Cardiac muscle cell (in vitro differentiated cells and primary cell): ENCODE results near the gene FANCD2OS. TPM values are rescaled to one million over a fixed set of nuclear protein-coding genes. Genes with fewer than 3 reads are reported as not detected.
"Not testable (repeated sequence)": the region's sequence is repeated elsewhere in the genome, so short reads cannot be mapped to it uniquely, and the experiment has no call there.

Source experiments
- DNase-seq, 2 donors: peaks; one replicate each; pipeline versions ENCODE4 v3.0.0 to v3.0.0-alpha.2; 2010 to 2017; ENCODE audit warnings: low read depth in 1 of 2, low spot score in 1 of 2
- H3K27ac ChIP-seq: fragments of 200-600 bp; sonication (generic); 2 replicates; pipeline ENCODE4 v1.5.1; 2016
- H3K27me3 ChIP-seq: fragments of 200-600 bp; sonication (generic); 2 replicates; pipeline ENCODE4 v1.6.0; 2016; ENCODE audit warnings: control low read depth
- H3K36me3 ChIP-seq: fragments of 200-600 bp; sonication (generic); 2 replicates; pipeline ENCODE4 v1.5.1; 2016; ENCODE audit warnings: control low read depth
- H3K4me1 ChIP-seq: fragments of 200-600 bp; sonication (generic); 2 replicates; pipeline ENCODE4 v1.8.1; 2017; ENCODE audit warnings: low read depth, mild to moderate bottlenecking, mixed run types
- H3K4me3 ChIP-seq: fragments of 200-600 bp; sonication (generic); 2 replicates; pipeline ENCODE4 v1.5.1; 2016; ENCODE audit warnings: mild to moderate bottlenecking
- H3K9me3 ChIP-seq: fragments of 200-600 bp; sonication (generic); 2 replicates; pipeline ENCODE4 v1.5.1; 2017; ENCODE audit warnings: low read depth, mild to moderate bottlenecking, control low read depth
- polyA plus RNA-seq: library from polyadenylated mRNA; unstranded; fragments of >200 nt; fragmentation: Nextera tagmentation; extraction: Ambion mirVana; gene quantifications from 2 replicates; pipeline ENCODE4 v1.2.1, GENCODE V29; 2016
- total RNA-seq: library from RNA; depleted of rRNA; stranded (reverse); fragments of >200 nt; gene quantifications from 2 replicates; pipeline ENCODE4 v1.2.3, GENCODE V29; 2016
- TF ChIP-seq, protein P1 (sequence below): IDR thresholded peaks from 2 replicates; pipeline ENCODE4 v1.5.1; 2012; ENCODE audit warnings: low read depth, mild to moderate bottlenecking, low read length

FANCD2OS gene
- total and polyA plus RNA-seq, 2 experiments from 2014 or later, result not detected

DNA sequence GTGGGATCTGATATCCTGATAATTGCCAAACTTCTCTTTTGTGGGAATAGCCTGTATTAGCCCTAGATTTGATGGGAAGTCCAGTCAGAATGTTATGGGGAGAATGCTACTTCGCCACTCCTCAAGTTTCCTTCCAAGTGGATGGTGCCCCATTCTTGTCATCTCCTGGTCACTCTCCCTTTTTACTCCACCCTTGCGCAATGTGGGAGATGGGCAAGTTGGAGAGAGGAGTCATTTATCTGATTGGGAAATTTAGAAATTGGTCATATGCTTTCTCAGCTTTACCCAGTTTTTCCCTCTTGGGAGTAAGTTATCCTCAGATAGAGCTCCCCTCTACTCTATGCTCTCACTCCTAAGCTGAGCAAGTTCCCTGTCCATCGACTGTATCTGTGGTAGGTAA, 14.4 kb downstream of the FANCD2OS start:
- Histone ChIP-seq H3K4me3 (no peak overlapping the region), H3K4me1 (no peaks in the 10 kb centered on the region), H3K9me3 (no peaks in the 10 kb centered on the region), H3K36me3 (no peaks in the 10 kb centered on the region), H3K27ac (no peak overlapping the region), H3K27me3 (no peaks in the 10 kb centered on the region)
- no peak for DNase-seq
- TF ChIP-seq, protein P1, sequence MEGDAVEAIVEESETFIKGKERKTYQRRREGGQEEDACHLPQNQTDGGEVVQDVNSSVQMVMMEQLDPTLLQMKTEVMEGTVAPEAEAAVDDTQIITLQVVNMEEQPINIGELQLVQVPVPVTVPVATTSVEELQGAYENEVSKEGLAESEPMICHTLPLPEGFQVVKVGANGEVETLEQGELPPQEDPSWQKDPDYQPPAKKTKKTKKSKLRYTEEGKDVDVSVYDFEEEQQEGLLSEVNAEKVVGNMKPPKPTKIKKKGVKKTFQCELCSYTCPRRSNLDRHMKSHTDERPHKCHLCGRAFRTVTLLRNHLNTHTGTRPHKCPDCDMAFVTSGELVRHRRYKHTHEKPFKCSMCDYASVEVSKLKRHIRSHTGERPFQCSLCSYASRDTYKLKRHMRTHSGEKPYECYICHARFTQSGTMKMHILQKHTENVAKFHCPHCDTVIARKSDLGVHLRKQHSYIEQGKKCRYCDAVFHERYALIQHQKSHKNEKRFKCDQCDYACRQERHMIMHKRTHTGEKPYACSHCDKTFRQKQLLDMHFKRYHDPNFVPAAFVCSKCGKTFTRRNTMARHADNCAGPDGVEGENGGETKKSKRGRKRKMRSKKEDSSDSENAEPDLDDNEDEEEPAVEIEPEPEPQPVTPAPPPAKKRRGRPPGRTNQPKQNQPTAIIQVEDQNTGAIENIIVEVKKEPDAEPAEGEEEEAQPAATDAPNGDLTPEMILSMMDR, result no peak

DNA sequence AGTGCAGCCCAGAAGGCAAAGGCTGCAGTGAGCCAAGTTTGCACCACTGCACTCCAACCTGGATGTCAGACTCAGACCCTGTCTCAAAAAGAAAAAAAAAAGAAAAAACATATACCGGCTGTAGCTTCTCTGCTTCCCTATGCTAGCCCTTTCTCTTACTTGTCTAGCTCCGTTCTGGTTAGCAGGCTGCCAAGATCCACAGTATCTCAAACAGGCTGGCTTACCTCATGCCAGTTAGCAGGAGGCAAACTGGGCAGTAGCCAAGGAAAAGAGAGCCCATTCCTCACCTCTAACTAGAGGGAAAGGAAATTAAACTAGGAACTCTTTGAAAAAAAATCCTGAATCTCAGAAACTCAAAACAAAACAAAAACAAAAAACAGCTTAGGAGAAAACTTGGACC, 16.7 kb downstream of the FANCD2OS start:
- not testable (repeated sequence) for H3K4me1 ChIP-seq, H3K36me3 ChIP-seq, H3K4me3 ChIP-seq, H3K27me3 ChIP-seq, DNase-seq, H3K27ac ChIP-seq, H3K9me3 ChIP-seq

DNA sequence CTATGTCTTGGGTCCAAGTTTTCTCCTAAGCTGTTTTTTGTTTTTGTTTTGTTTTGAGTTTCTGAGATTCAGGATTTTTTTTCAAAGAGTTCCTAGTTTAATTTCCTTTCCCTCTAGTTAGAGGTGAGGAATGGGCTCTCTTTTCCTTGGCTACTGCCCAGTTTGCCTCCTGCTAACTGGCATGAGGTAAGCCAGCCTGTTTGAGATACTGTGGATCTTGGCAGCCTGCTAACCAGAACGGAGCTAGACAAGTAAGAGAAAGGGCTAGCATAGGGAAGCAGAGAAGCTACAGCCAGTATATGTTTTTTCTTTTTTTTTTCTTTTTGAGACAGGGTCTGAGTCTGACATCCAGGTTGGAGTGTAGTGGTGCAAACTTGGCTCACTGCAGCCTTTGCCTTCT, 17.3 kb downstream of the FANCD2OS start:
- not testable (repeated sequence) for H3K4me3 ChIP-seq, H3K27me3 ChIP-seq, H3K9me3 ChIP-seq, H3K36me3 ChIP-seq, DNase-seq, H3K27ac ChIP-seq, H3K4me1 ChIP-seq

DNA sequence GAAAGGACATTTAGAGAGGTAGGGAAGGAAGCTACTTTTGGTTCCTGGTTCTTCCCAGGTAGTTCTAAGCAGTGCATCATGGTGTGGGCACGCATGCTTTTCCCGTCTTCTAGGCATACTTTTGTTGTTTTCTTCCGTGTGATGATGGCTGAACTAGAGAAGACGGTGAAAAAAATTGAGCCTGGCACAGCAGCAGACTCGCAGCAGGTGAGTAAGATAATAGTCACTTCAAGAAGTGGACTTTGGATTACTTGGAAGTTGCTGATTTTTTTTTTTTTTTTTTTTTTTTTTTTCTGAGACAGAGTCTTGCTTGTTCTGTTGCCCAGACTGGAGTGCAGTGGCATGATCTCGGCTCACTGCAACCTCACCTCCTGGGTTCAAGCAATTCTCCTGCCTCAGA, 17.9 kb downstream of the FANCD2OS start:
- TF ChIP-seq, protein P1, result no peak
- Histone ChIP-seq H3K4me1 (no peaks in the 10 kb centered on the region), H3K4me3 (no peak overlapping the region), H3K36me3 (no peaks in the 10 kb centered on the region), H3K9me3 (no peaks in the 10 kb centered on the region), H3K27me3 (no peaks in the 10 kb centered on the region), H3K27ac (no peak overlapping the region)
- no peak for DNase-seq

DNA sequence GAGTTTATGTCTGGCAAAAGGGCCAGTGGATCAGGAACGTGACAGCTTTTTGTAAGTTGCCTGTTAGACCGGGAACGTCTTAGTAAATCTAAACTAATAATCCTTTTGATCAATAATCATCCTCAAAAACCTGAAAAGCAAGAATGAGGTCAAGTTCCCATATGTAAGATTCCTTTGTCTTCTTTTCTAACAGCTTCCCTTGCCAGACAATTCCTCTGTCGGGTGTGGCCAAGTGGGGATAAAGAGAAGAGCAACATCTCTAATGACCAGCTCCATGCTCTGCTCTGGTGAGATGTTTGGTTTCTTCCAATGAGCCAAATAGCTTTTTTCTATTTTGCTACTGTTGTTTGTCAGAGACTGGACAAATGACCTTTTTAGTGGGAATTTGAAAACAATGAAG, 19.8 kb downstream of the FANCD2OS start:
- Histone ChIP-seq H3K4me3 (no peak overlapping the region), H3K27ac (no peak overlapping the region), H3K36me3 (no peaks in the 10 kb centered on the region), H3K9me3 (no peaks in the 10 kb centered on the region), H3K4me1 (no peaks in the 10 kb centered on the region), H3K27me3 (no peaks in the 10 kb centered on the region)
- TF ChIP-seq, protein P1, result no peak
- DNase-seq, result no peak

DNA sequence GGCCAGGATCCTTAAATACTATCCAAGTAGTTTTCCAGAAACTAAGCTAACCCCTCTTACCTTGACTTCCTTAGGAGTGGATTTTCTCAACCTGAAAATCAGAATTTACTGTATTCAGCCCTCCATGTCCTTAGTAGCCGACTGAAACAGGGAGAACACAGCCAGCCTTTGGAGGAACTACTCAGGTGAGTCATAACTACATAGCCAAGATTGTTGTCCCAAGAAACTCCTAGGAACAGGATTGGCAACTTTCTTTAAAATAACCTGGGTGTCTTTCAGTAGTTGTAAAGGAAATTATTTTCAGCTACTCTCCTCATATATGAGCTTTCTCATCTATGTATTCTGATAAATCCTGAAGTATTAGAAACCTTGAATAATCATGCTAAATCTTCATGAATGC, 22.3 kb downstream of the FANCD2OS start:
- no peaks in the 10 kb centered on the region for H3K36me3 ChIP-seq
- no peaks in the 10 kb centered on the region for H3K4me1 ChIP-seq
- TF ChIP-seq, protein P1, result no peak
- H3K4me3 ChIP-seq, result no peak overlapping the region
- no peaks in the 10 kb centered on the region for H3K27me3 ChIP-seq
- H3K27ac ChIP-seq, result no peak overlapping the region
- H3K9me3 ChIP-seq, result no peaks in the 10 kb centered on the region
- no peak for DNase-seq

DNA sequence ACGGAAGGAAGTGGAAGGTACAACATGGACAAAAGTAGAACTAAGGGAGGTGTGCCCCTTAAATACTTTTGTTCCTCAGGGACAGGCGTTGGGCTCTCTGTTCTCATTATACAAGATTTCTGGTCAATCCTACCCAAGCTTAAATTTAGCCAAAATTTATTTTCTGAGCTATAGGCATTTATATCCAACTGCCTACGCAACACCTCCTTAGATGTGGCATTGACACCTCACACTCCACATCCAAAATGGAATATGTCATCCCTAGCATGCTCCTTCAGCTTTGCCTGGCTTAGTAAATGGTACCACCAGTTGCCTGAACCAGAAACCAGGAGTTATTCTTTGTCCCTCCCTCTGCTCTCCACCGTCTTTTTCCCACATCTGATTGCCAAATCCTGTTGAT, 26.2 kb downstream of the FANCD2OS start:
- no peaks in the 10 kb centered on the region for H3K27me3 ChIP-seq

More for the DNA sequence above, 26.2 kb downstream of the FANCD2OS start:
- H3K4me3 ChIP-seq, result no peak overlapping the region
- no peak overlapping the region for H3K27ac ChIP-seq
- TF ChIP-seq, protein P1, result no peak
- no peaks in the 10 kb centered on the region for H3K4me1 ChIP-seq
- no peaks in the 10 kb centered on the region for H3K9me3 ChIP-seq
- H3K36me3 ChIP-seq, result no peaks in the 10 kb centered on the region
- DNase-seq, result no peak
